Daoy (cell line): Measurements from ENCODE around the gene CHCHD6. TPM values are rescaled to one million over a fixed set of nuclear protein-coding genes. Genes with fewer than 3 reads are reported as not detected.

ENCODE experiments used
- DNase-seq: peaks from one replicate; pipeline ENCODE4 v3.0.0-alpha.2; 2015; ENCODE audit warnings: low read depth
- total RNA-seq: library from RNA; depleted of rRNA; stranded (reverse); fragments of >200 nt; shearing (Covaris generic); gene quantifications from 2 replicates; pipeline ENCODE4 v1.2.3, GENCODE V29; 2014; rRNA removed

CHCHD6 gene
- total RNA-seq, 1 experiment from 2014 or later: 19.8 TPM

GRCh38 chr3:127008236-127008635 lies 304.2 kb downstream of the CHCHD6 start:
- DNase-seq: no peak

- no peak for DNase-seq
Observed at GRCh38 chr3:127009531-127009930, 305.5 kb downstream of the CHCHD6 start.

Other genes with a start within 250 kb of the CHCHD6 start
- gene ZXDC, start 228.3 kb upstream of the CHCHD6 start, total RNA-seq: 8.7 and 10.0 TPM in 2 replicates
- not detected in 2 replicates for gene UROC1, start 186.5 kb upstream of the CHCHD6 start, total RNA-seq
- not detected in 2 replicates for gene CHST13, start 180.1 kb upstream of the CHCHD6 start, total RNA-seq
- gene C3orf22, start 145.3 kb upstream of the CHCHD6 start, total RNA-seq: not detected in 2 replicates
- 4.6 and 7.3 TPM in 2 replicates for gene TXNRD3, start 49.1 kb upstream of the CHCHD6 start, total RNA-seq